ENCODE measurements around the gene COX7A2L.
"Not testable (repeated sequence)": the region's sequence is repeated elsewhere in the genome, so short reads cannot be mapped to it uniquely, and the experiment has no call there.

COX7A2L gene, protein sequence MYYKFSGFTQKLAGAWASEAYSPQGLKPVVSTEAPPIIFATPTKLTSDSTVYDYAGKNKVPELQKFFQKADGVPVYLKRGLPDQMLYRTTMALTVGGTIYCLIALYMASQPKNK

DNA sequence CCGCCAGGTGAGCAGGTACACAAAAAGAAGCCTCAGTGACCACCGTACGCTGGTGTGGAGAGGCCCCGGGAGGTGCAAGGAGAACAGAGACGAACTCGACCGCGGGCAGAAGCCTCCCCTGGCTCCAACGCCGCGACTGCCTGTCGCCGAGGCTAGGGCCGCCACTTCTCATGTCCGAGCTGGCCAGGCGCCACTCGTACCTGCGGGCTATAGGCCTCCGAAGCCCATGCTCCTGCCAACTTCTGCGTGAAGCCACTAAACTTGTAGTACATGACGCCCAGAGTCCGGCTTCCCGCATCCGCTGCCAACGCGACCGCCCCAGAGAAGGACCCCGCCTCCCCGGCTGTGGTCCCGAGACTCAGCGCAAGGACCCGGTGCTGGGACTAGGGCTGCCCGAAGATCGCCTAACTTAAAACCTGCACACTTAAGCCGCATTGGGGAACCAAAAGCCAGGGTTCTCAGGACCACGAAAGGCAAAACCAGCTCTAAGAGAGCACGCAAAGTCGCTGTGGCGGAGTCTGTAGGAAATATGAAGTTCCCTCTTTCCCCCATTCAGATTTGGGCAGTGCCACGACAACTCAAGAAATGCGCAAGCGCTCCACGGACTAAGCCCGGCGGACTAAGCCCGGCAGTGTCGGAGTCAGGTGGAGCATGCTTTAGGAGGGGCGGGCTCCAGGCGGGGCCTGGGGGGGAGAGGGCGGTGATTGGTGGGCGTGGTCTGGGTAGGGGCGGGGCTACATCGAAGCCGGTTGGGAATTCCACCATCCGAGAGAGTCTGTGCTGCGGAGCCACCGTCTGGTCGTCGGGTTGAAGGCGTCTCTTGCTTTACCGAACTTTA lies at the start of gene COX7A2L:
TSS of gene COX7A2L (minus strand) at position 328 of the 838 bp plus-strand sequence. CDS start at position 272, 56 bp downstream.
- peak; percentile 91 for DNase-seq (ENCODE audit: low read depth)

DNA sequence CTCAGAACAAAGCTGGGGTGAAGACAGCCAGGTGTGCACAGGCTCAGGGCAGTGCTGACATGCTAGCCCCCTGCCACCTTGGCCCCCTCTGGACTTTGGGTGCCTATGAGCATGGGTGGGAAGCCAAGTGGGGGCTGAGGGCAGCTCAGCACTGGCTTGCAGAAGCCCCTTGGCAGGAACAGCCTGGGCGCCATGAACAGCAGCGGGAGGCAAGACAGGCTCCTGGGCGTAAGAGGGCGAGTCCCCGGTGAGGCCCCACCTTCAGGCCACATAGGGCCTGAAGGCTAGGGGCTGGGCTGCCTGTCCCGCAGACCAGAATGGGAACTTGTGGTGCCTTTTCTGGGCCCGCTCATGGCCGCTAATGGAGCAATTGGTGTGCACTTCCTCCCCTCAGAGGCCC lies 47.0 kb upstream of the COX7A2L start:
- DNase-seq (ENCODE audit: low read depth), result no peak

DNA sequence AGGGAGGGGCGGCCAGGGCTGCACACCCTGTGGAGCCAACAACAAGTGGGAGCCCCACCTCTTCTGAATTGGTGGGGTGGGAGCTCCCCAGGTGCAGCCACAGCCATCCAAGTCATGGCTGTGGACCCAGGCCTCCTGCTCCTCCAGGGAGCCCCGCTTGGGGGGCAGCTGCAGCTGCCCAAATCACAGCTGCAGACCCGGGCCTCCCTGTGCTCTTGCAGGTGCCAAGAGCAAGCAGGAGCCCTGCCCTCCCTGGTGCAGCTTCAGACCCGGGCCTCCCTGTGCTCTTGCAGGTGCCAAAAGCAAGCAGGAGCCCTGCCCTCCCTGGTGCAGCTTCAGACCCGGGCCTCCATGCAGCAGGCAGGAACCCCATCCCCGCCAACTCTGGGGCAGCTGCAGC lies 46.5 kb upstream of the COX7A2L start:
- no peak for DNase-seq (ENCODE audit: low read depth)

DNA sequence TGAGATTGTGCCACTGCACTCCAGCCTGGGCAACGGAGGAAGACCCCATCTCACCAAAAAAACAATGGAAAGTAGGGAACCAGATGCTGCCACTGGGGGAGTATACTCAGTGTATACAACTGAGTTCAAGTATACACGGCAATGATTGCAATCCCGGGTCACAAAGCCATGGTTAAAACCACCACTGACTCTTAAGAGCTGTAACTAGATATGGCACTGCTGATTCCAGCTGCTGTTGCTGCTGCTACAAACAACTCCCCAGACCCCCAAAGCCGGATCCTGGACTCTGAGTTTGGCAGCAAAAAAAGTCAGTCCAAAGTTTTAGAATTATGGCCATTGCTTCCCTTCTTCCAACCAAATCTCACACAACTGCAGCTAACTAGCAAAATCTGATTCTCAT lies 43.7 kb upstream of the COX7A2L start:
- no peak for DNase-seq (ENCODE audit: low read depth)

DNA sequence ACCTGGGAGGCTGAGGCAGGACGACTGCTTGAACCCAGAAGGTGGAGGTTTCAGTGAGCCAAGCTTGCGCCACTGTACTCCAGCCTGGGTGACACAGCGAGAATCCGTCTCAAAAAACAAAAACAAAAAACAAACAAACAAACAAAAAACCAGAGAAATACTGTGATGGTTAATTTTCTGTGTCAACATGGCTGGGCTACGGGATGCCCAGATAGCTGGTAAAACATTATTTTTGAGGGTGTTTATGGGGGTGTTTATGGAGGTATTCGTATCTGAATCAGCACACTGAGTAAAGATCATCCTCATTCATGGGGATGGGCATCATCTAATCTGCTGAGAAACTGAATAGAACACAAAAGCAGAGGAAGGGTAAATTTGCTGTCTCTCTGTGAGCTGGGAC lies 40.8 kb upstream of the COX7A2L start:
- no peak for DNase-seq (ENCODE audit: low read depth)

DNA sequence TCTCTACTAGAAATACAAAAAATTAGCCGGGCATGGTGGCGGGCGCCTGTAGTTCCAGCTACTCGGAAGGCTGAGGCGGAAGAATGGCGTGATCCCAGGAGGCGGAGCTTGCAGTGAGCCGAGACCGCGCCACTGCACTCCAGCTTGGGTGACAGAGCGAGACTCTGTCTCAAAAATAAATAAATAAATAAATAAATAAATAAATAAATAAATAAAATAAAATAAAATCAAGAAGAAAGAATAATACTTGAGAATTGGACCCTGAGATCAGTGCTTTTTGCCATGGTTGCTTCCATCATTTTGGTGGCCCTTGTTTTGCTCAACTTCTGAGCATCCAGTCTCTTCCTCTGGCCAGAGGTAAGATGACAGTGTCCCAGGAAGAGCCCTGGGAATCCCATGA lies 37.0 kb upstream of the COX7A2L start:
- not testable (repeated sequence) for DNase-seq (ENCODE audit: low read depth)

DNA sequence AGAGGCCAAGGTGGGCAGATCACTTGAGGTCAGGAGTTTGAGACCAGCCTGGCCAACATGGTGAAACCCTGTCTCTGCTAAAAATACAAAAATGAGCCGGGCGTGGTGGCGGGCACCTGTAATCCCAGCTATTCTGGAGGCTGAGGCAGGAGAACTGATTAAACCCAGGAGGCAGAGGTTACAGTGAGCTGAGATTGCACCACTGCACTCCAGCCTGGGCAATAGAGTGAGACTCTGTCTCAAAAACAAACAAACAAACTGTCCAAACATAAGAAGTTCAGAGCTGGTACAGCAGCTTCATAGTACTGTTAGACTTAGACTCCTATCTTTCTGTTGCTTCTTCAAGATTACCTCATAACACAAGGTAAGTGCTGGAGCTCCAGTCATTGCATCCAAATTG lies 32.3 kb upstream of the COX7A2L start:
- not testable (repeated sequence) for DNase-seq (ENCODE audit: low read depth)

DNA sequence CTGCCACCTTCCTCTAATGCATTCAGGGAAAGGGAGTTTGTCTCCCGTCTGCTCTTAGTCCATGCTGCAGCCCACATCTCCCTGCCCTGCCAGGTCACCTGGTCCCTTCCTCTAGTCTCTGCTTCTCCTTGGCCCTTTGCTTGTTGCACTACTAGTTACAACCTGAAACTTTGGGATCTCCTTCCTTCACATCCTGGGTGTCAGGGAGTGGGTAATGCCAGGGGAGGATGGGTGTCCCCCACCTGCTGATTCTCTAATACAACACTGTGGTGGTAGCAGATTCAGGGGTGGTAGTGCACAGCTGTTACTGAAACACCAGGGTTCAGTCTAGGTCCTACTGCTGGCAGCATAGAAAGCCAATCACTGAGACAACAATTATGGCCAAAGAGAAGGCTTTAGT lies 31.2 kb upstream of the COX7A2L start:
- DNase-seq (ENCODE audit: low read depth), result no peak

DNA sequence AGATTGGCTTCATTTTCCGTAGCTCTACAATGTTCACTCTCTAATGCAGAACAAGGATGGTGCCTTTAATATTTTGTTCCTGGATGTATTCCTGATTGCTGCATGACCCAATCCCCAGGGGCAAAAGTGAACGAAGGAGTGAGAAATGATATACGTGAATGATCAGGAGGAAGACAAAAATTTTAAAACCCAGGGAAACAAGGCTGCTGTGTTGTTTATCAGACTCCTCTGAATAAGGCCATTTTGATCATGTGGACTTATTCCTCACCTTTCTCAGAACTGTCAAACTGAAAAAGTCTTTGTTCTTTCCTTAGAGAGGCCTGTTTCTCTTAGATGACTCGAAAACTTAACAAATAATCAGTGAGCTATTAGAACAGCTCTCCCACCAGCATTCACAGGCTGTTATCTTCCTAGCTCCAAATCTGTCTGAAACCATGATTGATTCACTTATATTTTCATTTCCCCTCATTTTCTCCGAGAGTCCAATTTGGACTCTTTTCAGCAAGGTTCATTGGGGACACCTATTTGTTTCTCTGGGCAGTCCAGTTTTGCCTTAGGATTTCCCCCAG lies 29.5 kb upstream of the COX7A2L start:
- DNase-seq (ENCODE audit: low read depth), result no peak

DNA sequence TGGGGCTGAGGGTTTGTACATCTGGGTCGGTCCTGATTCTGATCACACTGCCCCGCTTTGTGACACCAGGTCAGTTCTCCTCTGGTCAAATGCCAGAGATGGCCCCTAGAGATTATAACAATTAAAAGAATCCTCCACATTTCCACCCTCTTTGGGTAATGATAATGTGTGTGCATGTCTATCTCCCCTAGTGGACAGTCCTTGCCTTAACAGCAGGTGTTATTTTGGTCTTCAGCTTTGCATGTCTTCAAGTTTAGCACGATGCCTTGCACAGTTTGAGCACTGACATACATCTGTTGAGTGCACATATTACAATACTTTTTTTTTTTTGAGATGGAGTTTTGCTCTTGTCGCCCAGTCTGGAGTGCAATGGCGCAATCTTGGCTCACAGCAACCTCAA lies 25.7 kb upstream of the COX7A2L start:
- DNase-seq (ENCODE audit: low read depth), result no peak

DNA sequence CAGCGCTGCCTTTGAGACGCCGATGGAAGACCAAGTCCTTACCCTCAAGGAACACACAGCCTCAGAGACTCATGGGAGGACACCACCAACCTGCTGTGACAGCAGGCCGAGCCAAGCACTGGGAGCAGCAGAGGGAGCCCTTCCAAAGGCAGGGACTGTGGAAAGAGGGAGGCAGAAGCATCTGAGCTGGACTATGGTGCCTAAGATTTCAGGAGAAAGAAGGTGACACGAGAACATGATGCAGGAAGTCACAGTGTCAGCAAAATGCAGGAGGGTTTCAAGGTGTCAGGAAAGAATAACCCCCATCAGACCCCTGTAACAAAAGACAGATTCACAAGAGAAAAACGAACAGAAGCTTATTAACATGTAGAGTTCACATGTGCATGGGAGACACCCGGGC lies 24.2 kb upstream of the COX7A2L start:
- no peak for DNase-seq (ENCODE audit: low read depth)

DNA sequence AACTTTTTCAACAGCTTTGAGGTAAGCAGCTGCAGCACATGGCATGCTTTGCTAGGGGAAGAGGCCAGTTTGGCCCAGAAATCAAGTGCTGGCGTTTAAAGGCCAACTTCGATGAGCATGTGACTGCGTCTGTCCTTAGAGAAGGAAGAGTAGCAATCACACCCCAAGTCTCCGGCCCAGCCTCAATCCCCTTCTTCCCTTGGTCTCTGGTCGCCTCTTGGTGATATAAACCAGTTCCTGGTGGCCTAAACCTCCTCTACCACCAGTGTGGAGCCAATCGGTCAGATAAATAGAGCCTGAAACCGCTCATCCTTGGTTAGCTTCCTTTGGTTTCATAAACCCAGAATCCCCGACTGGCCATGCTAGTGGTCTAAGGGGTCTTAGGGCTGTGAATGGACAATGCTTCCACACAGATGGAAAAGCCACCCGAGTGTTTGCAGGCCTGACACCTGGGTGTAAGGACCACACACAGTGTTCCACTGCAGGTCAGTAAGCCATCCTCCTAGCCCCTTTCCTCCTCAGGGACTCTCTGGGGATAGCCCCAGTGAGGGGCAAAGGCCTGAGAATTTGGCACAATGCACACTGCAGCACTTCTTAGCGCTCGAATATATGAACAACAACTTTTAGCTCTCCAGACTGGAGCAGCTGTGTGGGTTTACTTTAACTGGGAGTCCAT lies 23.0 kb upstream of the COX7A2L start:
- DNase-seq (ENCODE audit: low read depth), result no peak

DNA sequence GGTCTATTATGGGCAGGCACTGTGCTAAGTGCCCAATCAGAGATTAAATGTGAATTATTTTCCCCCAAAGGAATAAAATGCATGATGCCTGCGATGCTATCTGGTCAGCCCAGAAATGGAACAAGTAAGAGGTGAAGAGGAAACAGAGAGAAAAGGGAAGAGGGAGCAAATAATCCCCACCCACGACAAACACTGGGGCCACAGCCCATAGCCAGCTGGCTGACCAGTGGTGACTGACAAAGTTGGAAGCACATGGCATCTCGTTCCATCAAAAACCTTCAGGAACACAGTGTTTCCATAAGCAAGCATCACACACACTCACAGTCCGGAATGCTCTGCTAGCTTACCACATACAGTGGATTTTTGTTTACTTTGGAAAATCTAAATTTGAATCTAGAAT lies 21.1 kb upstream of the COX7A2L start:
- DNase-seq (ENCODE audit: low read depth), result no peak

DNA sequence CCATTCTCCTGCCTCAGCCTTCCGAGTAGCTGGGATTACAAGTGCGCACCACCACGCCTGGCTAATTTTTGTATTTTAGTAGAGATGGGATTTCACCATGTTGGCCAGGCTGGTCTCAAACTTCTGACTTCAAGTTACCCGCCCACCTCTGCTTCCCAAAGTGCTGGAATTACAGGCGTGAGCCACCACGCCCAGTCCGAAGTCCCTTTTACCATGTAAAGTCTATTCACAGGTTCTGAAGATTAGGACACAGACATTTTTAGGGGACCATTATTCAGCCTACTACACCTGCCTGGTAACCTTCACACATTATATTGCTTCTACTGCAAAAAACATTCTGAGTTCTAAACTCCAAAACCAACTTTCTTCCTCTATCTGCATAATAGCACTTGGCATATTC lies 19.0 kb upstream of the COX7A2L start:
- not testable (repeated sequence) for DNase-seq (ENCODE audit: low read depth)

DNA sequence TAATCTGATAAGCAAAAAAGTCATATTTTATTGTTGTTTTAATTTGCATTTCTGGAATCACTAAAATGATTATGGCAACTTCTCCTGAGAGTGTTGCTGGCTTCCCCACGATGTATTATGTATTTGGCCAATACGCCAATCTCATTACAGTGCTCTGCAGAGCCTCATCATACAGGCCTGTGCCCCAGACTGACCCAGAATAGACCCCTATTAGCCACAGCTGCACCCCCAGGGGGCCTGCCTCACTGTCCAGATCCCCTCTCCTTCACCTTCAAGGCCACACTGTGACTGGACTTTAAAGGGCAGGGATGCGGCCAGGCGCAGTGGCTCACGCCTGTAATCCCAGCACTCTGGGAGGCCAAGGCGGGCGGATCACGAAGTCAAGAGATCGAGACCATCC lies 17.4 kb upstream of the COX7A2L start:
- DNase-seq (ENCODE audit: low read depth), result no peak

DNA sequence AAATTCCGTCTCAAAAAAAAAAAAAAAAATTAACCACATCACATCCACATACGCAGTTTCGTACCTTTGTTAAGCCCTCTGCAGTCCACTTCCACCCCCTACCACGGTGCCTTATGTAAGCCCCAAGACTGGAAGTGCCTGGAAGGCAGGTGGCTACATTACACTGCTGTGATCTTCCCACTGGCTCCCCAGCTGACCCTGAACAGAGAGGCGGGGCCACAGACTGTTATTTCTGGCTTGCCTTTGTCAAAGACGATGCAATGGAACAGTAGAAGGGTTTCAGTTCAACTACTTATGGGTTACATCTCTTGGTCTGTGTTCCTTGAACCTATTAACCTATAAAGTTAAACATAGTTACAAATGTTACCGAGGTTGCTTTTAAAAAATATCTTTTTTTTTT lies 15.7 kb upstream of the COX7A2L start:
- DNase-seq (ENCODE audit: low read depth), result no peak

DNA sequence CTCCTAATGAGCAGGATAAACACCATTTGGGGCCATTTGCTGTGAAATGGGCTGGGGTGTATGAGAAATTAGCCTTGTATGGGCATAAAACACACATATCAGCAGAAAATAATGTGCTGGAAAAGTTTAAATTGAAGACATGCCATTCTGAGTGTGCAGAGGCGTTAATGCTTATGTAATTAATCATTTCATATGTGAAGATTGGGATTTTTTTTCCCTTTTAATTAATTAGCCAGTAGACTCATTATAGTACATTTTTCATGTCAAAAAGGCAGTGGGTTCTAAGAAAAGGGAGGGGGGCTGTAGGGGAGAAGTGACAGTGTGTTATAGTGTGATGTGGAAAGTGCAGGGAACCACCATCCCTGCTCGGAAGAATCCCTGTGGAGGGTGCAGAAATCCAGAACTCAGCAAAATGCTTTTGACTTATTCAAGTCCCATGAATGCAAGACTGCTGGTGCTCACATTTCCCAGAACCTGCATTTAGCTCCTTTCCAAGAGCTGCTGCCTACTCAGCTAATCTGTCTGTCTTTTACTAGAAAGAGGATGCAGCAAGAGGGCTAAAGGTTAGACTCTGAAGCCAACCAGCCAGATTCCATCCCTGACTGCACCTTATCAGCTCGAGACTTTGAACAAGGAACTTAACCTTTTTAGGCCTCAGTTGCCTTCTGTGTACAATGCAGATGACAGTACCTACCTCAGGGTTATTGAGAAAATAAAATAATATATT lies 11.6 kb upstream of the COX7A2L start:
- DNase-seq (ENCODE audit: low read depth), result no peak

DNA sequence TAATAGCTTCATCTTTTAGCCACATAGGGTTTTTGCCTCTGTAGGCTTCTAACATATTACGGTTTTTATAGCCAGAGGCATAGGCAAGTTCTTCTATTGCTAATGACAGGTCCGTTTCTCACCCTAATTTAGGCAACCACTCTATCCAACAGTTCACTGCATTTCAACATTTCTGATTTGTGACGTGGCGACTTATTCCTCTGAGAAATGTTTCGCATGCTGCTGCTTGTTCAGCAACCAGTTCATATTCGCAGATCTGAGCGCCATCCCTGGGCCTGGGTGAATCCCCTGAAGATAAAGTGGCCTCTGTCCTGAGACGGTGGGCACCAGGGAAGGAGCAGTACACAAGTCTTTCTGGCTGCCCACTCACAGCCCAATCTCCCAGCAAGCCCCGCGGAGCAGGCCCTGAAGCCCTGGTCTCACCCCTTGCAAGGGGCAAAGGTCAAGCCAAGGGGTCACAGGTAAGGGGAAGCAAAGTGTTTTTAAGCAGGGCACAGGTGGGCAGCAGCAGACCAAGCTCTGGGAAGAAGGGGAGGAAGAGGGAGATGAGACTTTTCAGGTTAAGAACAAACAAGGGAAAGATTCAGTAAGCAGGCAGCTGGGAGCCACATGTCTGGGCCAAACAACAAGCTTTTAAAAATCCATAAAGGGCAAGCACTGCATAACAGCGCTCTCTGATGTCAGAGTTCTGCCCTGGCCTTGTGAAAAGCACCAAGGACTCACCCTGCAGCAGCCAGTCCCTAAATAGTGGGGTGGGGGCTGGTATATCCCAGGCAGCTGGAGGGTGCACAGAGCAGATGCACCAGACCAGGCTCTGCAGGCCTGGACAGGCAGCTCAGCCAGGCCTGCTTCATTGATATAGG lies 10.8 kb upstream of the COX7A2L start:
- no peak for DNase-seq (ENCODE audit: low read depth)

DNA sequence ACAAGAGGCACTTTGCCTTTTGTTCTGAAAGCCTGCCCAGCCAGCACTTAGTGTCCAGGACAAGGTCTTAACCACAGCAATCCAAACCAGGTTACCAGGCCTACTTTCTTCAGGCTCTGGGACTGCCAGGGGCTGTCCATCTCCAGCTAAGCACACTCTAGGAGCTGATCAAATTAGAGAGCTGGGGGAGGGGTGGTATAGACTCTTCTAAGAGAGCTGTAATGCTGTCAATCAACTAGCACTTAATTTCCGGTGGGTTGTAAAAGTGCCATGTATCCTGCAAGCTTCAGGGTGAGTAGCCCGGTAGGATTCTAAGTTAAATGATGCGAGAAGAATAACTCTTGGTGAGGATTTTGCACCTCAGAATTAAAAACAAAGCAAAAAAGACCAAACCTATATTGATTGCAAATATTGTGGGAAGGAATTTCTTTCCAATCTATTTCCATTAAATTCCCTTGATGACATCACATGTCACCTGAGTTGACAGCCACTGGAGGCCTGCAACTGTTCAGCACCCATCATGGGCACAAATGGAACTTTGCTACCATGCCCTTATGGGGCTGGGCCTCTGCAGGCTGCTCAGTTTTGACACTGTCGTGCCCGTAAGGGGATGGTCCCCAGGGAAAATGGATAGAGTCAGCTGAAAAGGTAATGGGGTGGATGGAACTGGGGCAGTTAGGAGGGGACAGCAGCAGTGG lies 8.7 kb upstream of the COX7A2L start:
- DNase-seq (ENCODE audit: low read depth), result no peak

DNA sequence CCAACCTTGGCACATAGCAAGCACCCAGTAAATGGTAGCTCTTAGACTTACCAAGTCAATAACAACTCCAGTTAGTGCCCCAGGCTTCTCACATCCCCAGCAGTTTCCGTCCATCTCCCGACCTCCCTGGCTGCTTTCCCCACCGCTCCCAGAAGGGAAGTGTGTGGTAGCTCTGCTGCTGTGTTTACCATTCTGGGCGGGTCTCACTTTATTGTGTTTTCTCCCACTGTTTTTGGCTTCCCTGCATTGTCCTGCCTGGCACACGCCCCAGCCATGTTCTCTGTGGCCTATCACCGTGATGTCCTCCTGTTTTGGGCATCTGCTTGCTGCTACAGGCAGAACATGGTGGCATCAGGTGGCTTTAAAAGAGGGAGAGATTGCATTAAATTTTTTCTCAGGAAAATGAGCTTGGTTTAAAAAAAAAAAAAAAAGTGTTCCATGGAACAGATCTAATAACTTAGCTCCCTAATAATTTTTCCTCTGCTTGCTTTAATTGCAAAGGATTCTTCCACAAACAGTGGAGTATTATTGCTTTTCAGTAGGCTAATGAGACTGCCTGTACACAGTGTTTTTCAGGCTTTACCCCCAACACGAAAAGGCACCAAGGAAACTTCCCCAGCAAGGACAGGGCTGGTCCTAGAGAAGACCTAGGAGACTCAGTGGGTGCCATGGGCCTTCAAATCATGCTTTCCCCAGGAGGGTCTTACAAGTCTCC lies 8.0 kb upstream of the COX7A2L start:
- DNase-seq (ENCODE audit: low read depth), result no peak

Measured in activated T-cell treated with anti-CD3 and anti-CD28 coated beads for 48 hours (primary cell).